GM12875 (cell line): ENCODE data around the gene KLC3.

ENCODE experiments used
- H3K4me3 ChIP-seq: one replicate; pipeline ENCODE4 v1.5.1; 2011; ENCODE audit warnings: low read depth, low read length, control low read depth
- TF ChIP-seq, protein P1 (sequence below): IDR thresholded peaks from 2 replicates; pipeline ENCODE4 v1.5.1; 2011; ENCODE audit warnings: low read depth, mild to moderate bottlenecking, control low read depth, inconsistent platforms, low read length, moderate library complexity, borderline replicate concordance; ENCODE audit not compliant: insufficient read depth

The KLC3 gene

DNA sequence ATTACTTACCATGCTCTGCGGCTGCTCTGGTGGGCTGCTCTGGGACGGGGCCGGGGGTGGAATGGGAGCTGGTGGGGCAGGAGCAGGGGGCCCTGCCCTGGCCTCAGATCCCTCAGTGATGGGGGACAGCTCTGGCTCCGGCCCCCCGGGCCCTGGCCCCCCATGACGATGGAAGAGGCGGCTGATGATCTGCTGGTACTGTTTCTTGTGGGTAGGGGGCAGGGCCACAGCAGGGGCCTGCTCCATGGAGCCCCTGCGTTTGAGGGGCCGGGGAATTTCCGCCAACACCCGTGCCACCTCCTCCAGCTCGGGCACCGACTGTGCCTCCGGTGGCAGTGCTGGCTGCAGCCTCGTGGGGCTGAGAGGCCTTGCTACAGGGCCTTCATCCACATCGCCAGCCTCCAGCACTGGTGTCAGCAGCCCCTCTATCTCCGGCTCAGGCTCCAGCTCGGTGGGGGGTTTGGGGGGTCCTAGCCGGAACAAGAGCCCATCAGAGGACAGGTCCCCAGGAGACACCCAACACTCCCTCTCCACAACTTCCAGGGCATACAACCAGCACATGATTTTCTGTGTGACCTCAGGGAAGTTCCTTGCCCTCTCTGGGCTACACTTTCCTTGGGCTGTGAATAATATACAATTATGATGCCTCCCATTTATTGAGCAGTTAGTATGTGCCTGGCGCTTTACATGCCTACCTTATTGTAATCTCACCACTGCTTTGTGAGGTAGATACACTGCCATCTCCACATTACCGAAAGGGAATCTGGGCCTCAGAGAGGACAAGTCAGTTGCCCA lies 51.5 kb downstream of the KLC3 start:
- TF ChIP-seq, protein P1, sequence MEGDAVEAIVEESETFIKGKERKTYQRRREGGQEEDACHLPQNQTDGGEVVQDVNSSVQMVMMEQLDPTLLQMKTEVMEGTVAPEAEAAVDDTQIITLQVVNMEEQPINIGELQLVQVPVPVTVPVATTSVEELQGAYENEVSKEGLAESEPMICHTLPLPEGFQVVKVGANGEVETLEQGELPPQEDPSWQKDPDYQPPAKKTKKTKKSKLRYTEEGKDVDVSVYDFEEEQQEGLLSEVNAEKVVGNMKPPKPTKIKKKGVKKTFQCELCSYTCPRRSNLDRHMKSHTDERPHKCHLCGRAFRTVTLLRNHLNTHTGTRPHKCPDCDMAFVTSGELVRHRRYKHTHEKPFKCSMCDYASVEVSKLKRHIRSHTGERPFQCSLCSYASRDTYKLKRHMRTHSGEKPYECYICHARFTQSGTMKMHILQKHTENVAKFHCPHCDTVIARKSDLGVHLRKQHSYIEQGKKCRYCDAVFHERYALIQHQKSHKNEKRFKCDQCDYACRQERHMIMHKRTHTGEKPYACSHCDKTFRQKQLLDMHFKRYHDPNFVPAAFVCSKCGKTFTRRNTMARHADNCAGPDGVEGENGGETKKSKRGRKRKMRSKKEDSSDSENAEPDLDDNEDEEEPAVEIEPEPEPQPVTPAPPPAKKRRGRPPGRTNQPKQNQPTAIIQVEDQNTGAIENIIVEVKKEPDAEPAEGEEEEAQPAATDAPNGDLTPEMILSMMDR, result no peak
- no peak overlapping the region for H3K4me3 ChIP-seq

DNA sequence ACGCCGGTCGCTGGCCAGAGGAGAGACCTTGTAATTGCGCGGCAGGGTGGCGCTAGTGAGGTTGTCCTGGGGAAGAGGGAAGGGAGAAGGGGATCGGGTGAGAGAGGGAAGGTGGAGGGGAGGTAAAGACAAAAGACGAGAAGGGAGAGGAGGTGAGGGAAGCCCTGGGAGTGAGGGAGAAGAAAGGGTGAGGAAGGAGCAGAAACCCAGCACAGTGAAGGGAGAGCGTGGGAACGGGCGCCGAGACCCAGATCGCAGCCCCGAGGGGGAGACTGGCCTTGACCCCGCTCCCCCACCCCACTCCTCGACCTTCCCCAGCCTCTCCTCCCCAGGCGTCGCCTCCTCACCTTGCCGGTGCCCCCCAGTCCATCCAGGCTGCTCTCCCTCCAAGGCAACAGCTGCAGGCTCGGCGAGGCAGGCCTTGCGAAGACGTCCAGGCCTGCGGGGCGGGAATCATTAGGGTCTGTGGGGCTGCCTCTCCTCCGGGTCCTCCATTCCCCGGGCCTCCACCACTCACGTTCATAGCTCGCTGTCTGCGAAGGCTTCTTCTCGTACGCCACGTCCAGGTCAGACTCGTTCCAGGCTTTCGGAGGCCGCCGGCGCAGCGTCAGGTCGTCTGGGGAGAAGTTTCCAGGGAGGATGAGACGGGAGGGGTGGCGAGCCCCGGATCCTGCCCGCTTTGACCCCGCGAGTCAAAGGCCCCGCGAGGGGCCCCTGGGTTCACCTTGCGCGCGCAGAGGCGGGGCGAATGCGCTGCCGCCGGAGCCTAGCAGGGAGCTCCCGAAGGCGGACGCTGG lies 55.5 kb downstream of the KLC3 start:
- H3K4me3 ChIP-seq, result no peak overlapping the region
- TF ChIP-seq, protein P1, result no peak

DNA sequence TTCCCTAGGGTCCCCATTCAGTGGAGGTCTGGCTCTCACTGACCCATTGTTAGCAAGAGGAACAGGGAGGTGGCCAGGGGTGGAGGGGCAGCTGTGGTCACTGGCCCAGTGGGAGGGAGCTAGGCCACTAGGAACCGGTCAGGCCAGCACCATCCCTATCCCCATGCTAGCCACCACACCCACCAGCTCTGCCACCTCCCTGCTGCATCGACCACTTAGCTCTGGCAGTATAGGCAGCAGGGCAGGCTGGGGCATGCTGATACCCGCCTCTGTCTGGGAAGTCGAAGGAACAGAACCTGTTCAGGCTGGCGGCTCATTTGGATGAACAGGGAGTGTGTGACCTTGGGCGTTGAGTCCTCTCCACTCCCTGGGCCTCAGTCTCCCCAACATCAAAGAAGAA lies 59.6 kb downstream of the KLC3 start:
- no peak overlapping the region for H3K4me3 ChIP-seq
- TF ChIP-seq, protein P1, result no peak
